ENCODE results near the gene MYOF.
"Not testable (repeated sequence)": the region's sequence is repeated elsewhere in the genome, so short reads cannot be mapped to it uniquely, and the experiment has no call there.

MYOF gene

GRCh38 chr10:93287775-93288174, 194.4 kb downstream of the MYOF start:
- TF ChIP-seq TAF1 (IDR thresholded peaks at IDR 0.05; ENCODE audit: low read depth, low read length): no peak
- no peak for TF ChIP-seq POLR2AphosphoS5 (IDR thresholded peaks at IDR 0.05; ENCODE audit: low read depth, low read length)
- TF ChIP-seq POLR2A (IDR thresholded peaks at IDR 0.05; ENCODE audit: low read depth, low read length): no peak
- TF ChIP-seq PAX5 (IDR thresholded peaks at IDR 0.05; ENCODE audit: insufficient read depth, low read length, severe bottlenecking): no peak
- no peak for TF ChIP-seq POU2F2 (IDR thresholded peaks at IDR 0.05; ENCODE audit: low read depth, low read length)
- no peak for TF ChIP-seq SPI1 (IDR thresholded peaks at IDR 0.05; ENCODE audit: low read depth, low read length)
- DNase-seq (ENCODE audit: insufficient read length, low spot score) (no peak), FAIRE-seq (no peak)

- FAIRE-seq; DNase-seq (ENCODE audit: insufficient read length, low spot score): not testable (repeated sequence)
Measured at GRCh38 chr10:93284246-93284645, 197.9 kb downstream of the MYOF start.

- TF ChIP-seq POU2F2 (IDR thresholded peaks at IDR 0.05; ENCODE audit: low read depth, low read length) (no peak), PAX5 (IDR thresholded peaks at IDR 0.05; ENCODE audit: insufficient read depth, low read length, severe bottlenecking) (no peak), SPI1 (IDR thresholded peaks at IDR 0.05; ENCODE audit: low read depth, low read length) (no peak), POLR2A (IDR thresholded peaks at IDR 0.05; ENCODE audit: low read depth, low read length) (no peak), POLR2AphosphoS5 (IDR thresholded peaks at IDR 0.05; ENCODE audit: low read depth, low read length) (no peak)
- DNase-seq (ENCODE audit: insufficient read length, low spot score): no peak
- FAIRE-seq: no peak
Measured at GRCh38 chr10:93281367-93281720, 200.8 kb downstream of the MYOF start.

GRCh38 chr10:93280699-93281366, 201.3 kb downstream of the MYOF start:
- no peak for FAIRE-seq
- DNase-seq (ENCODE audit: insufficient read length, low spot score): no peak
- no peak for TF ChIP-seq POU2F2 (IDR thresholded peaks at IDR 0.05; ENCODE audit: low read depth, low read length)
- no peak for TF ChIP-seq SPI1 (IDR thresholded peaks at IDR 0.05; ENCODE audit: low read depth, low read length)
- no peak for TF ChIP-seq POLR2A (IDR thresholded peaks at IDR 0.05; ENCODE audit: low read depth, low read length)
- no peak for TF ChIP-seq POLR2AphosphoS5 (IDR thresholded peaks at IDR 0.05; ENCODE audit: low read depth, low read length)
- no peak for TF ChIP-seq TAF1 (IDR thresholded peaks at IDR 0.05; ENCODE audit: low read depth, low read length)
- no peak for TF ChIP-seq PAX5 (IDR thresholded peaks at IDR 0.05; ENCODE audit: insufficient read depth, low read length, severe bottlenecking)

GRCh38 chr10:93280121-93280698, 201.9 kb downstream of the MYOF start:
- TF ChIP-seq SPI1 (IDR thresholded peaks at IDR 0.05; ENCODE audit: low read depth, low read length): no peak
- TF ChIP-seq PAX5 (IDR thresholded peaks at IDR 0.05; ENCODE audit: insufficient read depth, low read length, severe bottlenecking): no peak
- TF ChIP-seq POU2F2 (IDR thresholded peaks at IDR 0.05; ENCODE audit: low read depth, low read length): no peak
- no peak for TF ChIP-seq POLR2AphosphoS5 (IDR thresholded peaks at IDR 0.05; ENCODE audit: low read depth, low read length)
- no peak for TF ChIP-seq POLR2A (IDR thresholded peaks at IDR 0.05; ENCODE audit: low read depth, low read length)
- no peak for TF ChIP-seq TAF1 (IDR thresholded peaks at IDR 0.05; ENCODE audit: low read depth, low read length)
- FAIRE-seq (no peak), DNase-seq (ENCODE audit: insufficient read length, low spot score) (no peak)

GRCh38 chr10:93277360-93277759, 204.8 kb downstream of the MYOF start:
- FAIRE-seq: no peak
- DNase-seq (ENCODE audit: insufficient read length, low spot score): no peak
- TF ChIP-seq PAX5 (IDR thresholded peaks at IDR 0.05; ENCODE audit: insufficient read depth, low read length, severe bottlenecking) (no peak), POLR2AphosphoS5 (IDR thresholded peaks at IDR 0.05; ENCODE audit: low read depth, low read length) (no peak), TAF1 (IDR thresholded peaks at IDR 0.05; ENCODE audit: low read depth, low read length) (no peak), POLR2A (IDR thresholded peaks at IDR 0.05; ENCODE audit: low read depth, low read length) (no peak), SPI1 (IDR thresholded peaks at IDR 0.05; ENCODE audit: low read depth, low read length) (no peak), POU2F2 (IDR thresholded peaks at IDR 0.05; ENCODE audit: low read depth, low read length) (no peak)

- no peak for FAIRE-seq
- TF ChIP-seq POU2F2 (IDR thresholded peaks at IDR 0.05; ENCODE audit: low read depth, low read length): no peak
- no peak for TF ChIP-seq TAF1 (IDR thresholded peaks at IDR 0.05; ENCODE audit: low read depth, low read length)
- no peak for TF ChIP-seq PAX5 (IDR thresholded peaks at IDR 0.05; ENCODE audit: insufficient read depth, low read length, severe bottlenecking)
- no peak for TF ChIP-seq SPI1 (IDR thresholded peaks at IDR 0.05; ENCODE audit: low read depth, low read length)
- TF ChIP-seq POLR2AphosphoS5 (IDR thresholded peaks at IDR 0.05; ENCODE audit: low read depth, low read length): no peak
- no peak for TF ChIP-seq POLR2A (IDR thresholded peaks at IDR 0.05; ENCODE audit: low read depth, low read length)
- no peak for DNase-seq (ENCODE audit: insufficient read length, low spot score)
Measured at GRCh38 chr10:93274419-93274818, 207.7 kb downstream of the MYOF start.

- TF ChIP-seq POU2F2 (IDR thresholded peaks at IDR 0.05; ENCODE audit: low read depth, low read length): no peak
- TF ChIP-seq TAF1 (IDR thresholded peaks at IDR 0.05; ENCODE audit: low read depth, low read length): no peak
- DNase-seq (ENCODE audit: insufficient read length, low spot score) (no peak), FAIRE-seq (no peak)
Measured at GRCh38 chr10:93272884-93273675, 209.1 kb downstream of the MYOF start.

GRCh38 chr10:93271347-93271746, 210.8 kb downstream of the MYOF start:
- DNase-seq (ENCODE audit: insufficient read length, low spot score) (no peak), FAIRE-seq (no peak)
- TF ChIP-seq POLR2AphosphoS5 (IDR thresholded peaks at IDR 0.05; ENCODE audit: low read depth, low read length) (no peak), TAF1 (IDR thresholded peaks at IDR 0.05; ENCODE audit: low read depth, low read length) (no peak), SPI1 (IDR thresholded peaks at IDR 0.05; ENCODE audit: low read depth, low read length) (no peak), PAX5 (IDR thresholded peaks at IDR 0.05; ENCODE audit: insufficient read depth, low read length, severe bottlenecking) (no peak), POLR2A (IDR thresholded peaks at IDR 0.05; ENCODE audit: low read depth, low read length) (no peak), POU2F2 (IDR thresholded peaks at IDR 0.05; ENCODE audit: low read depth, low read length) (no peak)

GRCh38 chr10:93269281-93269680, 212.9 kb downstream of the MYOF start:
- no peak for TF ChIP-seq SPI1 (IDR thresholded peaks at IDR 0.05; ENCODE audit: low read depth, low read length)
- TF ChIP-seq POLR2A (IDR thresholded peaks at IDR 0.05; ENCODE audit: low read depth, low read length): no peak
- TF ChIP-seq POU2F2 (IDR thresholded peaks at IDR 0.05; ENCODE audit: low read depth, low read length): no peak
- no peak for TF ChIP-seq POLR2AphosphoS5 (IDR thresholded peaks at IDR 0.05; ENCODE audit: low read depth, low read length)
- TF ChIP-seq TAF1 (IDR thresholded peaks at IDR 0.05; ENCODE audit: low read depth, low read length): no peak
- TF ChIP-seq PAX5 (IDR thresholded peaks at IDR 0.05; ENCODE audit: insufficient read depth, low read length, severe bottlenecking): no peak
- DNase-seq (ENCODE audit: insufficient read length, low spot score): no peak
- FAIRE-seq: no peak
